Fibroblast of villous mesenchyme (primary cell): ENCODE data around the gene SERPINB10. TPM values are rescaled to one million over a fixed set of nuclear protein-coding genes. Genes with fewer than 3 reads are reported as not detected.
A peak's percentile ranks its signal among the peaks of the same experiment; 100 is the strongest.

Experiments used
- DNase-seq: peaks from one replicate; pipeline ENCODE4 v3.0.0-alpha.2; 2010; ENCODE audit warnings: low read depth
- H3K4me3 ChIP-seq: 2 replicates; pipeline ENCODE4 v1.5.1; 2011; ENCODE audit warnings: low read depth, mild to moderate bottlenecking, low read length
- total RNA-seq: library from RNA; depleted of rRNA; stranded (reverse); fragments of >200 nt; gene quantifications from 2 replicates; pipeline ENCODE4 v1.2.3, GENCODE V29; 2012
- TF ChIP-seq, protein P1 (sequence below): IDR thresholded peaks from 2 replicates; pipeline ENCODE4 v1.5.1; 2012; ENCODE audit warnings: low read depth, mild to moderate bottlenecking, low read length; ENCODE audit not compliant: insufficient read depth

SERPINB10 gene
- total RNA-seq, 1 donor, result not detected

DNA sequence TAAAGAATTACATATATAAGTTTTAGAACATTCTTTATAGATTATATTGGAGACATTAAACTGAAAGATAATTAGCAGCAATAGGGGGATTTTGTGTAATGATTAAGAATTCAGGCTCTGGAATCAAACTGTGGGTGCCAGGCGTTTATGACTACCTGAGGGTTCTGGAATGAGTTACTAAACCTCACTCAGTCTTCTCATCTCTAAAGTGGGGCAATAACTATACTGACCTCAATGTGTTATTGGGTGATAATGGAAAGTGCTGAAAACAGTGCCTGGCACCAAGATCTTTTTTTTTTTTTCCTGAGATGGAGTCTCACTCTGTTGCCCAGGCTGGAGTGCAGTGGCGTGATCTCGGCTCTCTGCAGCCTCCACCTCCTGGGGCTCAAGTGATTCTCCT lies 69.3 kb downstream of the SERPINB10 start:
- TF ChIP-seq, protein P1, sequence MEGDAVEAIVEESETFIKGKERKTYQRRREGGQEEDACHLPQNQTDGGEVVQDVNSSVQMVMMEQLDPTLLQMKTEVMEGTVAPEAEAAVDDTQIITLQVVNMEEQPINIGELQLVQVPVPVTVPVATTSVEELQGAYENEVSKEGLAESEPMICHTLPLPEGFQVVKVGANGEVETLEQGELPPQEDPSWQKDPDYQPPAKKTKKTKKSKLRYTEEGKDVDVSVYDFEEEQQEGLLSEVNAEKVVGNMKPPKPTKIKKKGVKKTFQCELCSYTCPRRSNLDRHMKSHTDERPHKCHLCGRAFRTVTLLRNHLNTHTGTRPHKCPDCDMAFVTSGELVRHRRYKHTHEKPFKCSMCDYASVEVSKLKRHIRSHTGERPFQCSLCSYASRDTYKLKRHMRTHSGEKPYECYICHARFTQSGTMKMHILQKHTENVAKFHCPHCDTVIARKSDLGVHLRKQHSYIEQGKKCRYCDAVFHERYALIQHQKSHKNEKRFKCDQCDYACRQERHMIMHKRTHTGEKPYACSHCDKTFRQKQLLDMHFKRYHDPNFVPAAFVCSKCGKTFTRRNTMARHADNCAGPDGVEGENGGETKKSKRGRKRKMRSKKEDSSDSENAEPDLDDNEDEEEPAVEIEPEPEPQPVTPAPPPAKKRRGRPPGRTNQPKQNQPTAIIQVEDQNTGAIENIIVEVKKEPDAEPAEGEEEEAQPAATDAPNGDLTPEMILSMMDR, result no peak

DNA sequence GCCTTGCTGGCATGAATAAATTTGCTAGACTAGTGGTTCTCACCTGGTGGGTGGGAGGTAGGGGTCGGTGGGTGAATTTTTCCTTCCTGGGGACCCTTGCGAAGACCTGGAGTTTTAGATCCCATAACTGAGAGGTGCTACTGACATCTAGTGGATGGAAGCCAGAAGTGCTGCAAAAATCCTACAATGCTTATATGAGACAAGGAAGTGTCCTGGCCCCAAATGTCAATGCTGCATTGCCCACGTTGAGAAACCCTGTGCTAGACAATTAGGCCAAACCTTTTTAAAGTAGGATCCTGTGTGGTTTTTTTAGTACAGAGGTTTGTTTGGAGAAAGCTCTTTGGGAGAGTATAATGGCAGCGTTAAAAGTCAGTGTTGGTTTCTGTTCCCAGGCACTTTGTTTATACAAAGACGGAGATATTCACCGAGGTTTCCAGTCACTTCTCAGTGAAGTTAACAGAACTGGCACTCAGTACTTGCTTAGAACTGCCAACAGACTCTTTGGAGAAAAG lies 71.7 kb downstream of the SERPINB10 start:
- TF ChIP-seq, protein P1, result peak; percentile 95
- peak; percentile 71 for DNase-seq
- peak overlapping the region; percentile 44 for H3K4me3 ChIP-seq

More for the DNA sequence above, 69.3 kb downstream of the SERPINB10 start:
- no peak for DNase-seq
- no peak overlapping the region for H3K4me3 ChIP-seq

DNA sequence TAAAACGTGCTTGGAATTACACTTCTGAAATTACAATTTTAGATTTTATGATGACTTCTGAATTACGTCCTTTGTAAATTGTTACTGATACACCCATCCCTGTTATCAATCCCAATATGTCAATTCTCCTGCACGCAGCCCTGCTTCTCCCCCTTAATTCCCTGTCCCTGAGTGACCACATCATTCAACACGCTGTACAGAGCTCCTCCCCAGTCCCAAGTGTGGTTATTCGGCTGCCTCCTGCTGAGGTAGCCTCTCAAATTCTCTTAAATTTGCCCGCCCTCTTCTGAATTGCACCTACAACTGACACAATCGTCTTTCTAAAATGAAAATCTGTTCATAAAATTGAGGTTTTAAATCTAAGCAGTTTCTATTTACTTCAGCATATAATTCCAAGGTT lies 72.3 kb downstream of the SERPINB10 start:
- DNase-seq, result no peak
- H3K4me3 ChIP-seq, result no peak overlapping the region
- TF ChIP-seq, protein P1, result no peak

DNA sequence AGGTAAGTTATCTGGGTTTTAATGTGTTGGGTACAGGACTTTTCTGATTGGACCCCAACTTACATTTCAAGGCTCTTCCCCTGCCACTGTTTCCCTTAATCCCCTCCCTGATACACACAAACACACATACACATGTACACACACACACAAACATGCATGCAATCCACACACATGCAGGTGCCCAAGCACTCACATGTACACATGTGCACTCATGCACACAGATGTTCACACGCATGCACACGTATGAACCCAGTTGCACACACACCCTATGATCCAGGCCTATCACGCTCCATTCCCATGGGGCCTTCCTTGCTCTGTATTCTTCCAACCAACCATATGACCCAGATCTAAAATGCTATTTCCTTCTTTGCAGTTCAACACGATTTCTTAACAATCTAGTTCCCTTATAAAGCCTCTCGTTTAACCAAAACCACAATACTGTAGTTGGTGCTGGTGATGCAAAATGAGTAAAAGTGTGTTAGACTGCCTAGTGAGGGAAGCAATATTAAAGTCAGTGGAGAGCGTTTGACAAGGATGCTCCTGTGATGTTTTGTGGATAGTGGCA lies 73.2 kb downstream of the SERPINB10 start:
- no peak overlapping the region for H3K4me3 ChIP-seq
- no peak for DNase-seq
- TF ChIP-seq, protein P1, result no peak

DNA sequence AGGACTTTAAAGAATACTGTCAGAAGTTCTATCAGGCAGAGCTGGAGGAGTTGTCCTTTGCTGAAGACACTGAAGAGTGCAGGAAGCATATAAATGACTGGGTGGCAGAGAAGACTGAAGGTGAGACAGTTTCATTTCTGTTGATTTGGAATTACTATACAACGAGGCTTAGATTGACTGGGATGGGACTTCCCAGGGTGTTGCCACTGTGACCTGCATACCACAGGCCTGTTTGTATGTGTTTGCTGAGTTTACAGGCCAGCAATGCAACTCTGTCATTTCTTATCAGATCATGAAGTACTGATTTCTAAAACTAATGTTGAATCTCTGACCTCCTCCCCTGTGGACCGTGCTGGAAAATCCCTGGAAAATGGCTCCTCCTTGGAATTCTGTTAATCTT lies 74.0 kb downstream of the SERPINB10 start:
- H3K4me3 ChIP-seq, result no peak overlapping the region
- no peak for DNase-seq
- TF ChIP-seq, protein P1, result no peak

DNA sequence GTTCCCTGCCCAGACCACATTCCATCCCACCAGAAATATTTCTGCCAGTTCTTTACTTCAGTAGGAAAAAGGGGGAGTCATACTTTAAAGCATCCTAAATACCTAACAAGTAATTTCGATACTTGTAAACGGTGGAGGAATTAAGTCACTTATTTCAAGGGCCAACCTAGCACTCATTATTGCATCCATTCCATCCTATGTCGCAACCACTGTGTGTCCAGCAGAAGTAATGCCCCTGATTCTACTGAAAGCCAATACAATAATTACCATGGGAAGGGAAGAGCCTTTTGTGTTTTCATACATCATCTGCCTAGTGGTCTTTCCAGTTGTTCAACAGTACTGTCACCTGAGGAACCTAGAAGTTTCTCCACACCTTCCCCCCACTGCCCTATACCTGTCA lies 74.6 kb downstream of the SERPINB10 start:
- no peak overlapping the region for H3K4me3 ChIP-seq
- DNase-seq, result no peak
- TF ChIP-seq, protein P1, result no peak

Other genes with a start within 250 kb of the SERPINB10 start
- not detected in 2 replicates for gene SERPINB3, start 246.1 kb upstream of the SERPINB10 start, total RNA-seq
- gene SERPINB11, start 205.0 kb upstream of the SERPINB10 start, total RNA-seq, result not detected in 2 replicates
- gene SERPINB7, start 132.5 kb upstream of the SERPINB10 start, total RNA-seq, result 6.1 and 13.0 TPM in 2 replicates
- gene SERPINB2, start 20.3 kb upstream of the SERPINB10 start, total RNA-seq, result 18.0 and 22.9 TPM in 2 replicates
- 1.3 TPM in 2 replicates for gene HMSD, start 41.3 kb downstream of the SERPINB10 start, total RNA-seq
- gene SERPINB8, start 62.1 kb downstream of the SERPINB10 start, total RNA-seq, result 23.5 and 32.0 TPM in 2 replicates
- gene LINC00305, start 241.1 kb downstream of the SERPINB10 start, total RNA-seq, result not detected in 2 replicates